D341Med (cell line): Measurements from ENCODE around the gene KRTAP26-1.

Source experiments
- DNase-seq: peaks from one replicate; pipeline ENCODE4 v3.0.0; 2012; ENCODE audit warnings: low spot score

KRTAP26-1 gene

DNA sequence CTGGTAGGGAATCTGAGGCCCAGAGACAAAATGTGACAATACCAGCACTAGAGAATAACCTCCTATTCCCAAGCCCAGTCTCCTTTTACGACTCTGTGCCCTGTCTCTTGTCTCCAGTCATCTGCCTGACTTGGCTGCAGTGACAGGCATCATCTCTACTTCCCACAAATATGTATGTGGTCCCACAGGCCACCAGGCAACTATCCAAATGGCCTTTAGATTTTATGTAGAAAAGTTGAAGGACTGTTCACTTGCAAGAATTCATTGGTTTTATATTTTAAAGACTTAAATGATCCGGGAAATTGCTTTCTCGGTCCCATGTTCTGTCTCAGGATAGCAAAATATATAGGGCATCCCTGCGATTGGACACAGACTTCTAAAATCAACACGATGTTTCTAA is 49.0 kb downstream of the KRTAP26-1 start:
- DNase-seq: no peak

GRCh38 chr21:30269803-30270530 is 50.1 kb downstream of the KRTAP26-1 start:
- no peak for DNase-seq
